GM23248 (cell line): ENCODE results near the gene ATP6V0E2.

ENCODE experiments used
- EZH2 ChIP-seq: fragments of 200-600 bp; sonication (generic); IDR thresholded peaks from 2 replicates; pipeline ENCODE4 v1.6.1; 2018; ENCODE audit warnings: antibody characterized with exemption, mild to moderate bottlenecking; ENCODE audit not compliant: insufficient read depth, poor library complexity, severe bottlenecking
- EZH2phosphoT487 ChIP-seq: fragments of 200-600 bp; sonication (generic); IDR thresholded peaks from 2 replicates; pipeline ENCODE4 v1.6.1; 2018; ENCODE audit warnings: antibody characterized with exemption, moderate library complexity, mild to moderate bottlenecking, low read depth; ENCODE audit not compliant: insufficient read depth

DNA sequence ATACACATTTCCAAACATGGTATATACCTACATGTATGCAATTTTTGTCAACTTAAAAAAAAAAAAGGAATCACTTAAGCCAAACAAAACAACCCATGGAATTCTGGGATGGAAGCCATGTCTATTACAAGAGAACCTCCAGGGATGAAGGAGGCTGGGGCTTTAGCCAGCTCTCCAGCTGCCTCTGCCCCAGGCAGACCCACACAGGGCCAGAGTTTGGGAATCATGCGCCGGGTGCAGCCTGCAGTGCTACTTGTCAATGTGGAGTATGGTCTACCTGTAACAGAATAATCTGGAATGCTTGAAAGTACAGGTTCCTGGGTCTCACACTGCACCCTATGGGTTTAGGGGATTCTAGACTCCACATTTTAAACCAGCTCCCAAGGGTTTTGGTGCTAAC is 10.8 kb downstream of the ATP6V0E2 start:
- TF ChIP-seq EZH2phosphoT487 (no peak), EZH2 (no peak)
